Left hindlimb (tissue), 1 donor: ENCODE data around the gene EVC.
"Not testable (repeated sequence)": the region's sequence is repeated elsewhere in the genome, so short reads cannot be mapped to it uniquely, and the experiment has no call there.

Experiments
- DNase-seq: peaks from one replicate; pipeline ENCODE4 v3.0.0-alpha.2; 2018

EVC gene

DNA sequence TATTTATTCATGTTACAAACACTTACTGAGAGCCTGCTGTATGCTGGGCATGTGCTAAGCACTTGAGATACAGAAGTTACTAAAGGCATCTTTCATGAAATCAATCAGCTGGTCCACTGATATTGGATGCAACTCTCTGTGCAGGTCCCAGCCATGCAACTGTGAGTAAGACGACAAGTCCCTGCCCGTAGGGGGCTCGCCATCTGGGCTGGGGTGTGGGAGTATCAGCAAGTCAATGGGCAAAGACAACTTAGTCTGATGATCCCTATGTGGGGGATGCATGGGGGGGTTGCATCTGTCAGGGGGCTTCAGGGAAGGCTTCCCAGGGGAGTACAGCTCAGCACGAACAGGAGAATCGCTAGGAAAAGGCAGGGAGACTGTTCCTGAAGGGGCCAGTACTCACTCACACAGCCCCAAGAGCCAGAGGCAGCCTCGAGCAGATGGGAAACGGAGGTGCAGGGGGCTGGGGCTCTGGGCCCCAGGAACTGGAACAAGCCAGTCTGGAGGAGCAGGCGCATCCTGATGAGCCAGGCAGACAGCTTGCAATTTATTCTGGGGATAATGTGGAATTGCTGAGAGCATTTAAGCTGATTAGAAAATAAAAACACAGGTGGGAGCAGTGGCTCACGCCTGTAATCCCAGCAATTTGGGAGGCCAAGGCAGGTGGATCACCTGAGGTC lies 141.7 kb downstream of the EVC start:
- no peak for DNase-seq

DNA sequence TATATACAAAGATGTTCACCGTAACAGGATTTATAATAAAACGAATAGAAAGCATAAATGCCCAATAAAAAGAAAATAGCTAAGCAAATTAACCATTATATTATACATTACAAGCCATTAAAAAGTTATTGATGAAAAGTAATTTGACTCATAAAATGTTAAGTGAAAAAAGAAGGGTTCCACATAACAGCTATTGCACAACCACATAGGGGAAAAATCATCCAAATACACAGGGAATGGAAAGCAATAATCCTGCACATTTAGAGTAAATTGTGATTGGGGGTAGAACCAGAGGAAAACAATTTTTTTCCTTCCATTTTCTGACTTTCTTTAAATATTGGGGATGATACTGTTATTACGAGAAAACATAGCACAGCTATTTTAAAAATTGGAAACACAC lies 143.9 kb downstream of the EVC start:
- DNase-seq = no peak

DNA sequence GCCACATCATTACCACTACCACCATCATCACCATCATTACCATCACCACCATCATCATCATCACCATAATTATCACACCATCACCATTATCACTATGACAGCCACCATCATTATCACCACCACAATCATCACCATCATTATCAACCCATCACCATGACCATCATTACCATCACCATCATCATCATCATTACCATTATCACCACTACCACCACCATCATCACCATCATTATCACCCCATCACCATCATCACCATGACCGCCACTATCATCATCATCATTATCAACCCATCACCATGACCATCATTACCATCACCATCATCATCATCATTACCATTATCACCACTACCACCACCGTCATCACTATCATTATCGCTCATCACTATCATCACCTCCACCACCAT lies 145.4 kb downstream of the EVC start:
- DNase-seq = not testable (repeated sequence)

DNA sequence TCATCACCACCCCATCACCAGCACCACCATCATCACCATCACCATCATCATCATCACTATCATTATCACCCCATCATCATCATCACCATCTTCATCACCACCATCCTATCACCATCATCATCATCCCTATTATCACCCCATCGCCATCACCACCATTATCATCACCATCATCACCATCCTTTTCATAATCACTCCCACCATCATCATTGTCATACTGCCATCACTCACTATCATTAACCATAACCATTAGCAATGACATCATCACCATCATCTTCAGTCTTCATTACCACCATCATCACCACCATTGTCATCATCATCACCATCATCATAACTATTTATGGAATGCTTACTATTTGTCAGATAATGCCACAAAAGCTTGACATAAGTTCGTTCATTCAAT lies 146.2 kb downstream of the EVC start:
- no peak for DNase-seq

DNA sequence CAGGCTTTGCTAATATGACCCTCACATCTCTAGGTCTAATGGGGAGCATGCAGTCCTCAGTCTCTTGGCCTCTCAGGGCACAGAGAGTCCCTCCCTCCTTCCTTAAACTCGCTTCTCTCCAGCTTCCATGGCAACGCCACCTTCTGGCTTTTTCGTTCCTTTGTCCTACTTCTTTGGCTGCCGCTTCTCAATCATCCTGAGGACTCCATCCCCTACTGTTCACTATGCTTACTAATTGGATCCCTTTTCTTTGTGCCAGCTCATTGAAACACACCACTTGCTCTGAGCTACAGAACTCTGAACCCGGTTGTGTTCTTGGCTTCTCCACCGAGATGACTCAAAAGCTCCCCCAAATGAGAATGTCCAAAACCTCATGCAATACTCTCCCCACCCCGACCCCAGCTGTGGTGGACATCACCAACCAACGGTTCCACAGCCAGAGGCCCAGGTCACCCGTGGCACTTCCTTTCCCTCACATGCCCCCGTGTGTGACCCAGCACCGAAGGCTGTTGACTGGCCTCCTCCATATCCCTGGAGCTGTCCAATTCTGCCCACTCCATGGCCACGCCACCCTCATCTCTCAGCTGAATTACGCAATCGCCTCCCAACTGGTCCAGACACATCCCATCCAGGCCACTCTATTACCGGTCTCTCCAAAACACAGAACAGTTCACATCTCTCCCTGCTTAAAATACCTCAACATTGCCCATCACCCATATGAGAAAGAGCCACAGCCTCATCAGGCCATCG lies 147.2 kb downstream of the EVC start:
- DNase-seq = no peak

DNA sequence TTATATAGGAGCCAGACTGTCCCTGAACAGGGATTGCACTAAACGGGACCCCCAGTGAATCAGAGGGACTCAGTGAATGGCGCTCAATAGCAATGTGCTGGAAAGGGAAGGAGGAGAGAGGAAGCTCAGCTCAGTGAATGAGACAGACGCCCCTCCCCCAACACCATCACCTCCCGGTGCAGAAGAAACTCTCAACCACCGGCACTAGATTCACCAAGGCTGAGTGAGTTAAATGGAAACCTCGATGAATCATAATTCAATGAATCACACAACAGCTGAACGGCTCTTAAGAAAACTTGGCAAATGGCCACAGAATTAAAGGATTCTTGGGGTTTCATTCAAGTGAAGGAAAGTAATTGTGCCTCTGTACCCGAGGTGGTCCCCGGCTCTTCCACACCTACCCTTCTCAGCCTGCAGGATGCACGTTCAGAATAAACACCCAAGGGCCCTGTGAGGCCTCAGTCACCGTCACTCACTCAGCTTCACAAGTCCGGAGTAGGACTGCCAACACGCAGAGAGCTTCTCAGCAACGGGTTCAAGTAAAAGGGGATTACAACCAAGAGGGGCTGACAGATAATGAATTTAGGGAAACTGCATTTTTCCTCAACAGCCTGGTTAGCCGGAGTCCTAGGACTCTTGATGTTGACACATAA lies 152.6 kb downstream of the EVC start:
- no peak for DNase-seq
